ENCODE results near the gene PLPPR5. TPM values are rescaled to one million over a fixed set of nuclear protein-coding genes. Genes with fewer than 3 reads are reported as not detected.

PLPPR5 gene
- total and polyA plus RNA-seq, 2 of the 8 experiments (the other 6 are each of a cell fraction or from before 2014, with no cell fraction given) = 1.9 to 5.6 TPM

DNA sequence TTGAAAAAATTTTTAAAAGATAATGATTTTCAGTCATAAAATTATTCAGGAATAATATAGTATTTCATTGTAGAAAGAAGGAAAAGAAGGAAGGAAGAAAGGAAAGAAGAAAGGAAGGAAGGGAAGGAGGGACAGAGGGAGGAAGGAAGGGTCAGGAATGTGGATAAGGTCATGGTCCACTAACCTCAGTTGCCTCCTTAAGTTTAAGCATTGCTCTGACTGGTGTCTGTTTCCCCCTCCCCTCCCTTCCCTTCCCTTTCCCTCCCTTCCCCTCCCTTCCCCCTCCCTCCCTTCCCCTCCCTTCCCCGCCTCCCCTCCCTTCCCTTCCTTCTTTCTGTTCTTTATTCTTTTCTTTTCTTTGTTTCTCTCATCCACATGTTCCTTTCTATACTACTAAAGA, 95.7 kb downstream of the PLPPR5 start:
- Histone ChIP-seq H3K9me3 (ENCODE audit: insufficient read depth in 2 of 2, low read depth in 1 of 2, low read length in 1 of 2) (no peaks in the 10 kb centered on the region), H3K4me2 (ENCODE audit: insufficient read depth in 1 of 2, low read depth in 2 of 2, low read length in 2 of 2) (no peak overlapping the region), H2BK15ac (ENCODE audit: low read length) (no peak overlapping the region), H3K27ac (ENCODE audit: low read depth, low read length) (no peak overlapping the region), H3K23ac (ENCODE audit: insufficient read length) (no peak overlapping the region), H3K4me3 (ENCODE audit: extremely low read depth in 1 of 4, insufficient read depth in 2 of 4, low read depth in 3 of 4, low read length in 4 of 4) (no peak overlapping the region), H3K18ac (ENCODE audit: extremely low read depth, low read length) (no peak overlapping the region), H3K4me1 (replicated peaks in 1 of 4; ENCODE audit: control insufficient read depth in 3 of 4, insufficient read depth in 4 of 4, low read length in 3 of 4) (no peaks in the 10 kb centered on the region), H3K9ac (replicated peaks in 1 of 4; ENCODE audit: extremely low read depth in 1 of 4, low read depth in 3 of 4, low read length in 3 of 4) (no peak overlapping the region), H2AK5ac (ENCODE audit: low read depth, low read length) (no peak overlapping the region), H2BK120ac (replicated peaks; ENCODE audit: low read depth, low read length) (no peak overlapping the region), H3K27me3 (replicated peaks in 1 of 4; ENCODE audit: control insufficient read depth in 3 of 4, extremely low read depth in 1 of 4, insufficient read depth in 3 of 4, low read length in 3 of 4) (no peaks in the 10 kb centered on the region), H4K8ac (ENCODE audit: extremely low read depth, insufficient read depth, low read length) (no peak overlapping the region), H4K20me1 (replicated peaks in 1 of 2; ENCODE audit: control insufficient read depth in 1 of 2, insufficient read depth in 2 of 2, low read length in 2 of 2) (no peaks in the 10 kb centered on the region), H4K5ac (ENCODE audit: insufficient read length, low read depth, low read length) (no peak overlapping the region), H3K23me2 (ENCODE audit: low read depth, low read length) (no peaks in the 10 kb centered on the region), H2BK12ac (ENCODE audit: low read depth, low read length) (no peak overlapping the region), H2AFZ (ENCODE audit: low read length) (no peak overlapping the region), H2BK20ac (ENCODE audit: low read length) (no peak overlapping the region), H3K14ac (ENCODE audit: insufficient read length) (no peak overlapping the region), H3K79me1 (ENCODE audit: low read depth, low read length) (no peaks in the 10 kb centered on the region), H3K79me2 (ENCODE audit: control insufficient read depth in 1 of 2, insufficient read depth in 2 of 2, low read length in 2 of 2) (no peaks in the 10 kb centered on the region), H3K56ac (replicated peaks; ENCODE audit: insufficient read length, low read depth, low read length) (no peak overlapping the region), H3K4ac (replicated peaks; ENCODE audit: insufficient read length, low read depth, low read length) (no peak overlapping the region), H3K36me3 (ENCODE audit: control insufficient read depth in 2 of 4, insufficient read depth in 4 of 4, low read length in 3 of 4) (no peaks in the 10 kb centered on the region), H2BK5ac (ENCODE audit: low read depth, low read length) (no peak overlapping the region), H4K91ac (replicated peaks; ENCODE audit: insufficient read length, low read length) (no peak overlapping the region)
- FAIRE-seq = no peak
- POLR2A ChIA-PET (ENCODE audit: partially characterized antibody) = no interaction called here
- no CpG with 5 or more reads among the region's 1 CpG for WGBS, 2 experiments (ENCODE audit: extremely low coverage in 1 of 2, insufficient coverage in 1 of 2, insufficient read length in 1 of 2, insufficient replicate concordance in 2 of 2, low coverage in 1 of 2, low lambda C conversion rate in 2 of 2, missing lambda C conversion rate in 1 of 2)
- DNase-seq (ENCODE audit: low read depth in 1 of 2, low spot score in 2 of 2) = no peak
- CTCF ChIA-PET (ENCODE audit: partially characterized antibody) = interaction anchor here (1.1 kb wide), 1 partner anchor 9 kb away, joined by 3 read pairs; no protein-coding TSS in a partner anchor
- TF ChIP-seq TAF7 (optimal IDR thresholded peaks at IDR 0.05; ENCODE audit: borderline replicate concordance, low read depth, low read length) = no peak
- no peak for TF ChIP-seq SAP30 (IDR thresholded peaks at IDR 0.05; ENCODE audit: insufficient read depth, insufficient replicate concordance, low read length)
- no peak for TF ChIP-seq CHD1 (IDR thresholded peaks at IDR 0.05; ENCODE audit: low read depth, low read length)
- TF ChIP-seq SIRT6 (IDR thresholded peaks at IDR 0.05; ENCODE audit: low read length) = no peak
- no peak for TF ChIP-seq ATF2 (IDR thresholded peaks at IDR 0.05; ENCODE audit: low read length)
- no peak for TF ChIP-seq HDAC2 (IDR thresholded peaks at IDR 0.05; ENCODE audit: borderline replicate concordance in 1 of 2, low read depth in 2 of 2, low read length in 2 of 2)
